ENCODE results near the gene MCM10.

MCM10 gene

DNA sequence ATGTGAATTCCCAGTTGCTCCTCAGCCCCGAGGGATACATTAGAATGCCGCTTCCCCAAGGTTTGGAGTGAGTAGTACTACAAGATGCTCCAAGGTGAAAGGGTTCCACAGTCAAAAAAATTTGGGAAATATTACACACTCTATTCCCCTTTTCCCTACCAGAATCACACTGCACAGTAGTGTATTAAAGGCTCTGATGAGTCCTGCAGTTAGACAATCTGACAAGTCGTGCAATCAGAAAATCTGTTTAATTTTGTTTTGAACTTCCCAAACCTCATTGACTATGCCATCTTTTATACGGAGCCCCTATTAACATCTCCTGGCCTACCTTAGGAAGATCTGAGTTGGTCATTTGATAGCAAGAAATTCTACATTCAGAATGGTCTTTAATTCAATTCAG is 86.4 kb downstream of the MCM10 start:
- no peak overlapping the region for H3K27ac ChIP-seq (replicated peaks)
- TF ChIP-seq, protein P1, sequence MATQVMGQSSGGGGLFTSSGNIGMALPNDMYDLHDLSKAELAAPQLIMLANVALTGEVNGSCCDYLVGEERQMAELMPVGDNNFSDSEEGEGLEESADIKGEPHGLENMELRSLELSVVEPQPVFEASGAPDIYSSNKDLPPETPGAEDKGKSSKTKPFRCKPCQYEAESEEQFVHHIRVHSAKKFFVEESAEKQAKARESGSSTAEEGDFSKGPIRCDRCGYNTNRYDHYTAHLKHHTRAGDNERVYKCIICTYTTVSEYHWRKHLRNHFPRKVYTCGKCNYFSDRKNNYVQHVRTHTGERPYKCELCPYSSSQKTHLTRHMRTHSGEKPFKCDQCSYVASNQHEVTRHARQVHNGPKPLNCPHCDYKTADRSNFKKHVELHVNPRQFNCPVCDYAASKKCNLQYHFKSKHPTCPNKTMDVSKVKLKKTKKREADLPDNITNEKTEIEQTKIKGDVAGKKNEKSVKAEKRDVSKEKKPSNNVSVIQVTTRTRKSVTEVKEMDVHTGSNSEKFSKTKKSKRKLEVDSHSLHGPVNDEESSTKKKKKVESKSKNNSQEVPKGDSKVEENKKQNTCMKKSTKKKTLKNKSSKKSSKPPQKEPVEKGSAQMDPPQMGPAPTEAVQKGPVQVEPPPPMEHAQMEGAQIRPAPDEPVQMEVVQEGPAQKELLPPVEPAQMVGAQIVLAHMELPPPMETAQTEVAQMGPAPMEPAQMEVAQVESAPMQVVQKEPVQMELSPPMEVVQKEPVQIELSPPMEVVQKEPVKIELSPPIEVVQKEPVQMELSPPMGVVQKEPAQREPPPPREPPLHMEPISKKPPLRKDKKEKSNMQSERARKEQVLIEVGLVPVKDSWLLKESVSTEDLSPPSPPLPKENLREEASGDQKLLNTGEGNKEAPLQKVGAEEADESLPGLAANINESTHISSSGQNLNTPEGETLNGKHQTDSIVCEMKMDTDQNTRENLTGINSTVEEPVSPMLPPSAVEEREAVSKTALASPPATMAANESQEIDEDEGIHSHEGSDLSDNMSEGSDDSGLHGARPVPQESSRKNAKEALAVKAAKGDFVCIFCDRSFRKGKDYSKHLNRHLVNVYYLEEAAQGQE (IDR thresholded peaks at IDR 0.05; ENCODE audit: insufficient replicate concordance, low read depth) = no peak
- TF ChIP-seq SPI1 (IDR thresholded peaks at IDR 0.05; ENCODE audit: borderline replicate concordance, low read depth) (no peak), POLR2AphosphoS5 (IDR thresholded peaks at IDR 0.05; ENCODE audit: low read depth) (no peak)
- TF ChIP-seq, protein P2, sequence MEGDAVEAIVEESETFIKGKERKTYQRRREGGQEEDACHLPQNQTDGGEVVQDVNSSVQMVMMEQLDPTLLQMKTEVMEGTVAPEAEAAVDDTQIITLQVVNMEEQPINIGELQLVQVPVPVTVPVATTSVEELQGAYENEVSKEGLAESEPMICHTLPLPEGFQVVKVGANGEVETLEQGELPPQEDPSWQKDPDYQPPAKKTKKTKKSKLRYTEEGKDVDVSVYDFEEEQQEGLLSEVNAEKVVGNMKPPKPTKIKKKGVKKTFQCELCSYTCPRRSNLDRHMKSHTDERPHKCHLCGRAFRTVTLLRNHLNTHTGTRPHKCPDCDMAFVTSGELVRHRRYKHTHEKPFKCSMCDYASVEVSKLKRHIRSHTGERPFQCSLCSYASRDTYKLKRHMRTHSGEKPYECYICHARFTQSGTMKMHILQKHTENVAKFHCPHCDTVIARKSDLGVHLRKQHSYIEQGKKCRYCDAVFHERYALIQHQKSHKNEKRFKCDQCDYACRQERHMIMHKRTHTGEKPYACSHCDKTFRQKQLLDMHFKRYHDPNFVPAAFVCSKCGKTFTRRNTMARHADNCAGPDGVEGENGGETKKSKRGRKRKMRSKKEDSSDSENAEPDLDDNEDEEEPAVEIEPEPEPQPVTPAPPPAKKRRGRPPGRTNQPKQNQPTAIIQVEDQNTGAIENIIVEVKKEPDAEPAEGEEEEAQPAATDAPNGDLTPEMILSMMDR (IDR thresholded peaks at IDR 0.05; ENCODE audit: insufficient read depth, low read length) = no peak
- no peak overlapping the region for H3K4me3 ChIP-seq (replicated peaks; ENCODE audit: insufficient read depth, low read length)
- H3K27me3 ChIP-seq (ENCODE audit: insufficient read depth, poor library complexity, severe bottlenecking) = no peaks in the 10 kb centered on the region
- DNase-seq (ENCODE audit: low read depth in 1 of 2, low spot score in 1 of 2) = no peak

DNA sequence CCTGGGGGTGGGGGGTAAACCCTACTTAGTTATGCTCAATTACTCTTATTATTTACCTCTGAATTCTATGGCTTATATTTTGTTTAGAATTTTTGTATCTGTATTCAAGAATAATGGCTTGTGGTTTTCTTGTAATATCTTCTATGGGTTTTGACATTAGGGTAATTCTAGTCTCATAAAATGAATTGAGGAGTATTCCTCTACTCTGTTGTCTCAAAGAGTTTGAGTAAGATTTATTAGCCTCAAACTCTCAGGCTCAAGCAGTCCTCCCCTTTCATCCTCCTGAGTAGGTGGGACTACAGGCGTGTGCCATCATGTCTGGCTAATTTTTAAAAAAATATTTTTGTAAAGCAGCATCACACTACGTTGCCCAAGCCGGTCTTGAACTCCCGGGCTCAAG is 92.4 kb downstream of the MCM10 start:
- no peak for DNase-seq (ENCODE audit: low read depth in 1 of 2, low spot score in 1 of 2)
- TF ChIP-seq POLR2AphosphoS5 (IDR thresholded peaks at IDR 0.05; ENCODE audit: low read depth) (no peak), SPI1 (IDR thresholded peaks at IDR 0.05; ENCODE audit: borderline replicate concordance, low read depth) (no peak), GABPA (IDR thresholded peaks at IDR 0.05; ENCODE audit: low read depth) (no peak)
- TF ChIP-seq, protein P2 (IDR thresholded peaks at IDR 0.05; ENCODE audit: insufficient read depth, low read length) = no peak
- TF ChIP-seq, protein P1 (IDR thresholded peaks at IDR 0.05; ENCODE audit: insufficient replicate concordance, low read depth) = no peak
- Histone ChIP-seq H3K4me3 (replicated peaks; ENCODE audit: insufficient read depth, low read length) (no peak overlapping the region), H3K27ac (replicated peaks) (no peak overlapping the region), H3K27me3 (ENCODE audit: insufficient read depth, poor library complexity, severe bottlenecking) (no peaks in the 10 kb centered on the region)

DNA sequence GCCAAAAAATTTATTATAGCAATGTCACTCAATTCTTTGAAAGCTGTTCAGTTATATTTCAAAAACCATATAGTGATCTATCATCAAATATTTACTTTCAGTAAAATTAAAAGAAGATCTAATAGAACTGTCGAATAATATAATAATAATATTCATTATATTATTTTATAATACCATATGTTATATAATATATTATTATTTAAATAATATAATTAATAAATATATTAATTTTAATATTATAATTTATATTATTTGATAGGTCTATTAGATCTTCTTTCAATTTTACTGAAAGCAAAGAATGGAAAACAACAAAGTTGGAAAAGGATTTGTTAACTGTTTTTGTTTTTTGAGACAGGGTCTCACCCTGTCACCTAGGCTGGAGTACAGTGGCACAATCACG is 95.3 kb downstream of the MCM10 start:
- no peaks in the 10 kb centered on the region for H3K27me3 ChIP-seq (ENCODE audit: insufficient read depth, poor library complexity, severe bottlenecking)
- H3K27ac ChIP-seq (replicated peaks) = no peak overlapping the region
- TF ChIP-seq, protein P1 (IDR thresholded peaks at IDR 0.05; ENCODE audit: insufficient replicate concordance, low read depth) = no peak
- no peak for TF ChIP-seq SPI1 (IDR thresholded peaks at IDR 0.05; ENCODE audit: borderline replicate concordance, low read depth)
- no peak for TF ChIP-seq GABPA (IDR thresholded peaks at IDR 0.05; ENCODE audit: low read depth)
- TF ChIP-seq, protein P2 (IDR thresholded peaks at IDR 0.05; ENCODE audit: insufficient read depth, low read length) = no peak
- TF ChIP-seq POLR2AphosphoS5 (IDR thresholded peaks at IDR 0.05; ENCODE audit: low read depth) = no peak
- no peak for DNase-seq (ENCODE audit: low read depth in 1 of 2, low spot score in 1 of 2)
- no peak overlapping the region for H3K4me3 ChIP-seq (replicated peaks; ENCODE audit: insufficient read depth, low read length)

Data from HL-60 (cell line).